IPS-11a (cell line): ENCODE measurements around the gene RBM39.

Experiments used
- H3K4me3 ChIP-seq: one replicate; pipeline ENCODE4 v1.5.1; 2013; ENCODE audit warnings: low read depth, low read length, control low read depth

The RBM39 gene

DNA sequence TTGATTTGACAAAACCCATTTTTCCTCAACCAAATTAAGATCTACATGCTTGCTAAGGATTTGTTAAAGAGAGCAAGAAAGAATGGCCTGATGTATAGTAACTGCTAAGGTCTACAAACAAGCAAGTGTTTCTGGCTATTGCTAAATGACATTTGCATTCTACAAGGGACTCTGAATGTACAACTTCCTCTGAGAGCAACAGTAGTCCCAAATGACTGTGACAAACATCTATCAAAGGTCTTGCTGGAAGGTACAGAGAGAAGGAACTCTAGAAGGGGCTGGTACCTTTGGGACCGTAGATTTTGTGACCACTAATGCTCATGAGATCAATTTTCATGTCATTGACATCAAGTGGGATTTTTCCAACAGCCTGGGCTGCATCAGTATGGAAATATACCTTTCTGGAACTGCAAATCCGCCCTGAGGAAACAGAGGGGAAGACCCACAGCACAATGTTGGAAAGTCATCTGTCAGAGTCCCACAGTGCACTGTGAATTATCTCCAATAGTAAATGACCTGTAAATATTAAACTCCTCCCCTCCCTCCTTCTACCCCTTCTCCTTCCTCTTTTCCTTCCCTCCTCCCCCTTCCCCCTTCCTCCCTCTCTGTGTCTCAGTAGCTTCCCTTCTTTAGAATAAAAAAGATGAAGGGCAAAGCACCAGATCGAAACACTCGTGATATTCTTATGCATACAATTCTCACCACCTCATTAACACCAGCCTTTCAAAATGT, 61.4 kb downstream of the RBM39 start:
- H3K4me3 ChIP-seq: no peak overlapping the region

DNA sequence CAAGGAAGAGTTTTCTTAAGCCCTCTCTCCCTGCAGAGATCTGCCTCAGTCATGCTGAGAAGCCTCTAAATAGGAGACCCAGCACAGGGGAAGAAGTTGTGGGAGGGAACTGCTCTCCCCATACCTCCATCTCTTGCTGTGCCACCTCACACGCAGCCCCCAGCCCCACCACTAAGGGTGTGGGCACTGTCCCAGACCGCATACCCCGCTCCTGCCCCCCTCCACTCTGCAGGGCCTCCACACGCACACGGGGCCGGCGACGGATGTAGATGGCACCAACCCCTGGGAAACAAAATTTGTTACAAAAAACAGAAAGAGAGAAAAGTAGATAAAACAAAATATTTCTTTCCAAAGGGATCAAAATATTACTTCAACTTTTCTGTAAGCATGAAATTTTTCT, 67.1 kb downstream of the RBM39 start:
- H3K4me3 ChIP-seq: no peak overlapping the region

- no peak overlapping the region for H3K4me3 ChIP-seq
These were observed 68.2 kb downstream of the RBM39 start for GRCh38 chr20:35673884-35674283.

DNA sequence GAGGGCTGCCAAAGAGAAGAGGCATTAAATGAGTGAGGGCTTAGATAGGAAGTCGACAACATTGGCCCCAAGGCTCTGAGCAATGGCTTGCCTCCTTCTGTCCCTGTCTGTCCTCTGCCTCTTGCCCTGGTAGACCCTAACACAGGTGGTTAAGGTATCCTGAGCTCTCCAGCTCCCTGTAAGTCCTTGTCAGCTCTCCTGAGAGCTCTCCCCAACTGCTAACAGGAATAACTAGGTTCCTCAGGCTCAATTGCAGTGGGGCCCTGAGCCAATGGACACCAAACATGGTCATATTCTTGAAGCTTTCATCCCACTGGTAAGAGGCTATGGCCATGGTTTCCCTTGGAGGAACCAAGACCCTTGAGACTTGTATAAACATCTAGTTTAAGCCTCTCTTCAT, 72.4 kb downstream of the RBM39 start:
- H3K4me3 ChIP-seq: no peak overlapping the region

- no peak overlapping the region for H3K4me3 ChIP-seq
These were observed 72.8 kb downstream of the RBM39 start for GRCh38 chr20:35669221-35669620.

DNA sequence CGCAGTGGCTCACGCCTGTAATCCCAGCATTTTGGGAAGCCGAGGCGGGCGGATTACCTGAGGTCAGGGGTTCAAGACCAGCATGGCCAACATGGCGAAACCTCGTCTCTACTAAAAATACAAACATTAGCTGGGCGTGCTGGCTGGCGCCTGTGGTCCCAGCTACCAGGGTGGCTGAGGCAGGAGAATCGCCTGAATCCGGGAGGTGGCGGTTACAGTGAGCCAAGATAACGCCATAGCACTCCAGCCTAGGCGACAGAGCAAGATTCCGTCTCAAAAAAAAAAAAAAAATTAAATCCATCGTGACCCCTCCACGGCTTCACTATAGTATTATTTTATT, 76.1 kb downstream of the RBM39 start:
- no peak overlapping the region for H3K4me3 ChIP-seq

- peak within 1 kb of the TSS; percentile 99 for H3K4me3 ChIP-seq
These were observed 77.4 kb downstream of the RBM39 start, which contains the start of the genes CPNE1 and RBM12 for GRCh38 chr20:35664466-35665206. CPNE1 (minus strand) TSS chr20:35664900; CDS start chr20:35632923, 31,977 bp downstream. RBM12 (minus strand) TSS chr20:35664900; CDS start chr20:35655322, 9,578 bp downstream.

DNA sequence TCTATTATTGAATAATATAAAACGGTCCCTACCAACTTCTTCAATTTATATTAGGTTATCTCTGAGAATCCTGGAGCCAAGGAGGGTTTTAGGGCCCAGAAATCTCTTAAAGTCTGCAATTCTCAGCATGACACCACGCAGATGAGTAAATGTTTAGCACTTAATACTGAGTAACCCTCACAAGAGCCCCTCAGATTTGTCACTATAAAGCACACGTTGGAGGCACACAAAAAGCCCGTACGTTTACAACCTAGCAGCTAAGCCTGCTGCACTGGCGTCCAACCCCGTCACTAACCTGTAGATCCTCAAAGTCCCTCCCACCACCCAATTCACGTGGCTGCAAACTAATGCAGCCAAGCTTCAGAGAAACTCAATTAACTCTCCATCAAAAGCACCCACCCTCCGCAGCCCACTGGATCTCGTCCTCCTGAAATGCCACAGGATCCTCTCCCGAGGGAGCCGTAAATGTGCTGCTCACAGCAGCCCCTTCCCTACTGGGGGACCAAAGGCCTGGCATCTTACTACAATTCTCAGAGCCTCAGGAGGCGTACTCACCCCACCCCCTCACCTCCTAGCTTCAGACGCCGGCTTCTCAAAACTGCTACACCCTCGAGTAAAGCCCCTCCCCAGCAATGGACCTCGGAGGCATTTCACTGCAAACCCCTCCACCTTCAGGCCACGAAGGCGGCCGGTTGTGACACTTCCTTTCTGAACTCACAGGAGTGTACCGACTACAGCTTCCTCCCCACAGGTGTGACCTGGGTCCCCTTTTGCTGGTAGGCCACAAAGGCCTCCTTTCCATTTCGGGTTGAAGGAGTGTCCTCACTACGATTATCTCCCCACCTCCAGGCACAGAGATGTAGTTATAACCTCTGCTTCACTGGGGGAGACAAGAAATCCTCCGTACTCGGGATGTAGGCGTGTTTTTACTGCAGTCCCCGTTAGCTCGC, 78.3 kb downstream of the RBM39 start:
- H3K4me3 ChIP-seq: peak overlapping the region; percentile 99

DNA sequence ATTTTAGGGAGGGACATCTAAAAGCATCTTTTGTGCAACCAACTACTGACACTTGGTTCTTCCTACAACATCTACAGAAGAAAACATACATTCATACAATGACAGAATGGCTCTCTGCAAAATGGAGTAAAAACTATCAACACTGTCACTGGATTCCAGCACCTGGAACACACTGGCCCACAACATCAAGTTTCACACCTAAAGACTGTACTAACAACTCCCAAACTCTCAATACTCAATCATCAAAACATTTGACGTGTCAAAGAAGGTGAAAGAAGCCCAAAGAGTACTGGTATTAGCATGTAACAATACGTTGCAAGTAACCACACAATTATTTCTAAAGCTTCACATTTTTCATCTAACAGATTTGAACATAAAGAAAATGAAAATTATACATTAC, 79.5 kb downstream of the RBM39 start:
- peak overlapping the region; percentile 99 for H3K4me3 ChIP-seq

DNA sequence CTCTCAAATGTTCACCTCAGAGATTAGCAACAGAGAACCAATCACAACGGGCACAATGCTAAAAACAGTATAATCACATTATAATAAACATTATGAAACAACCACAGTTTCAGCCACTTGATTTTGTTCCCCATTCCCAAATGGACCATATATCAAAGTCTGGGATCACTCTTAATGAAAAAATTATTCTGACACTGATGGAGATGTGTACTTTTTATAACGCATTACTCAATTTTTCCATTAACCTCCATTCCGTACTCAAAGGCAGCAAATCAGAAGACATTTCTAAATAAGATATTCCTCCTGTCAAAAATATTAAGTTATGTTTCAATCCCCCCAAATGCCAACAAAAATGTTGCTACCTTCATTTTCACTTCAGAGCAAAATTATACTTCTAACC, 80.2 kb downstream of the RBM39 start:
- H3K4me3 ChIP-seq: no peak overlapping the region

- no peak overlapping the region for H3K4me3 ChIP-seq
These were observed 81.0 kb downstream of the RBM39 start for GRCh38 chr20:35661053-35661452.

GRCh38 chr20:35660122-35660937, 81.7 kb downstream of the RBM39 start:
- H3K4me3 ChIP-seq: no peak overlapping the region

GRCh38 chr20:35657271-35657670, 84.8 kb downstream of the RBM39 start:
- H3K4me3 ChIP-seq: no peak overlapping the region

DNA sequence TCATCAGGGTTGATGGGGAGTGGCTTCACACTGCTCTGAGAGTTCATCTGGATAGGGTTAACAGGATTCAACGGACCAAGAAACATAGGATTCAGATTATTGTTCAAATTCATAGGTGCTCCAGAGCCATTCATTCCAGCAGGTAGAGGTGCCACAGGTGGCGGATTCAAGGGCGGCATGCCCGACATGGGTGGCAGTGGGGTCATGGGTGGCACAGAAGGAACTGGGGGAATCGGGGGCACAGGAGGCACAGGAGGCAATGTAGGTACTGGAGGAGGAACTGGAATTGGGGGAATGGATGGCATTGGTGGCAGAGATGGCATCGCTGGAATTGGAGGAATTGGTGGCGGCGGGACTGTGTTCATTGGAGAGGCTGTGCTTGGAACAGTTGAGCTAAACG, 87.6 kb downstream of the RBM39 start:
- H3K4me3 ChIP-seq: no peak overlapping the region

DNA sequence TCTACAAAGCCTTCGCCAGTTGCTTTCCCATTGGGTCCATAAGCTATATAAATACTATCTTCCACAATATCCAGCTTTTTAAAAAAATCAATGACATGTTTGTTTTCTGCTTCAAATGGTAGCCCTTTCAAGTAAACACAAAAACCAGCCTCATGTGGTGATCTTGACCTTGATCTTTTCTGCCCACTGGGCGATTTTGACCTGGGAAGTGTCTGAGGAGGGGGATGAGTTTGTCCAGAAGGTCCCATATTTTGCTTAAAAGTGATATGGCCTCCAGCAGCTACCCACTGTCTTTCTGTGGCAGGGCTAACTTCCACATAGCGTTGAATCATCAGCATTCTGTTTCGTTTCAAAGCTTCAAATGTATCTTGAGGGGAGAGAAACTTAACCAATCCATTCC, 88.2 kb downstream of the RBM39 start:
- H3K4me3 ChIP-seq: no peak overlapping the region
